ENCODE data around the gene SMIM10L1.
A peak's percentile ranks its signal among the peaks of the same experiment; 100 is the strongest.

The SMIM10L1 gene

GRCh38 chr12:11171145-11171968 lies at the start of gene SMIM10L1:
Gene SMIM10L1, plus strand, starts transcription at chr12:11171194. Its CDS starts 163 bp downstream, at chr12:11171357.
- Histone ChIP-seq H3K9me3 (ENCODE audit: low read length) (no peaks in the 10 kb centered on the region), H3K36me3 (ENCODE audit: insufficient read depth, low read length) (peaks cover 21% of the 10 kb centered on the region), H3K27me3 (ENCODE audit: insufficient read depth, low read length) (no peaks in the 10 kb centered on the region), H3K4me1 (ENCODE audit: insufficient read depth, low read length) (peaks cover 24% of the 10 kb centered on the region), H2AFZ (ENCODE audit: low read depth, low read length) (peak within 1 kb of the TSS; percentile 42), H3K4me3 (ENCODE audit: low read length) (peak within 1 kb of the TSS; percentile 59)

- no peak overlapping the region for H2AFZ ChIP-seq (ENCODE audit: low read depth, low read length)
- H3K36me3 ChIP-seq (ENCODE audit: insufficient read depth, low read length): no peaks in the 10 kb centered on the region
- no peak overlapping the region for H3K4me3 ChIP-seq (ENCODE audit: low read length)
- H3K9me3 ChIP-seq (ENCODE audit: low read length): no peaks in the 10 kb centered on the region
- H3K4me1 ChIP-seq (ENCODE audit: insufficient read depth, low read length): peaks cover 3% of the 10 kb centered on the region
- H3K27me3 ChIP-seq (ENCODE audit: insufficient read depth, low read length): no peaks in the 10 kb centered on the region
Measured at GRCh38 chr12:11130382-11130781, 40.6 kb upstream of the SMIM10L1 start.

GRCh38 chr12:11130999-11131398 lies 40.0 kb upstream of the SMIM10L1 start:
- H3K27me3 ChIP-seq (ENCODE audit: insufficient read depth, low read length): no peaks in the 10 kb centered on the region
- H2AFZ ChIP-seq (ENCODE audit: low read depth, low read length): no peak overlapping the region
- H3K36me3 ChIP-seq (ENCODE audit: insufficient read depth, low read length): no peaks in the 10 kb centered on the region
- H3K4me3 ChIP-seq (ENCODE audit: low read length): no peak overlapping the region
- H3K4me1 ChIP-seq (ENCODE audit: insufficient read depth, low read length): peaks cover 3% of the 10 kb centered on the region
- H3K9me3 ChIP-seq (ENCODE audit: low read length): no peaks in the 10 kb centered on the region

GRCh38 chr12:11133162-11133561 lies 37.8 kb upstream of the SMIM10L1 start:
- H3K9me3 ChIP-seq (ENCODE audit: low read length): no peaks in the 10 kb centered on the region
- peaks cover 3% of the 10 kb centered on the region for H3K4me1 ChIP-seq (ENCODE audit: insufficient read depth, low read length)
- H3K4me3 ChIP-seq (ENCODE audit: low read length): no peak overlapping the region
- H3K36me3 ChIP-seq (ENCODE audit: insufficient read depth, low read length): no peaks in the 10 kb centered on the region
- no peaks in the 10 kb centered on the region for H3K27me3 ChIP-seq (ENCODE audit: insufficient read depth, low read length)
- H2AFZ ChIP-seq (ENCODE audit: low read depth, low read length): no peak overlapping the region

- Histone ChIP-seq H3K36me3 (ENCODE audit: insufficient read depth, low read length) (no peaks in the 10 kb centered on the region), H3K4me3 (ENCODE audit: low read length) (no peak overlapping the region), H3K27me3 (ENCODE audit: insufficient read depth, low read length) (no peaks in the 10 kb centered on the region), H3K9me3 (ENCODE audit: low read length) (no peaks in the 10 kb centered on the region), H3K4me1 (ENCODE audit: insufficient read depth, low read length) (peaks cover 3% of the 10 kb centered on the region), H2AFZ (ENCODE audit: low read depth, low read length) (no peak overlapping the region)
Measured at GRCh38 chr12:11133816-11134215, 37.2 kb upstream of the SMIM10L1 start.

- no peaks in the 10 kb centered on the region for H3K9me3 ChIP-seq (ENCODE audit: low read length)
- H3K4me1 ChIP-seq (ENCODE audit: insufficient read depth, low read length): peaks cover 3% of the 10 kb centered on the region
- no peaks in the 10 kb centered on the region for H3K36me3 ChIP-seq (ENCODE audit: insufficient read depth, low read length)
- no peak within 1 kb of the TSS for H2AFZ ChIP-seq (ENCODE audit: low read depth, low read length)
- no peak within 1 kb of the TSS for H3K4me3 ChIP-seq (ENCODE audit: low read length)
- H3K27me3 ChIP-seq (ENCODE audit: insufficient read depth, low read length): no peaks in the 10 kb centered on the region
Measured at GRCh38 chr12:11134305-11134704, 36.7 kb upstream of the SMIM10L1 start, which contains the start of gene TAS2R30. Gene TAS2R30, minus strand, starts transcription at chr12:11134644. Its CDS starts 400 bp downstream, at chr12:11134244.

- Histone ChIP-seq H3K27me3 (ENCODE audit: insufficient read depth, low read length) (no peaks in the 10 kb centered on the region), H2AFZ (ENCODE audit: low read depth, low read length) (no peak overlapping the region), H3K9me3 (ENCODE audit: low read length) (no peaks in the 10 kb centered on the region), H3K4me3 (ENCODE audit: low read length) (no peak overlapping the region), H3K4me1 (ENCODE audit: insufficient read depth, low read length) (peaks cover 3% of the 10 kb centered on the region), H3K36me3 (ENCODE audit: insufficient read depth, low read length) (no peaks in the 10 kb centered on the region)
Measured at GRCh38 chr12:11136075-11136474, 34.9 kb upstream of the SMIM10L1 start.

GRCh38 chr12:11143352-11143751 lies 27.6 kb upstream of the SMIM10L1 start:
- peaks cover 2% of the 10 kb centered on the region for H3K36me3 ChIP-seq (ENCODE audit: insufficient read depth, low read length)
- H2AFZ ChIP-seq (ENCODE audit: low read depth, low read length): no peak overlapping the region
- no peak overlapping the region for H3K4me3 ChIP-seq (ENCODE audit: low read length)
- no peaks in the 10 kb centered on the region for H3K4me1 ChIP-seq (ENCODE audit: insufficient read depth, low read length)
- H3K9me3 ChIP-seq (ENCODE audit: low read length): peaks cover 10% of the 10 kb centered on the region
- no peaks in the 10 kb centered on the region for H3K27me3 ChIP-seq (ENCODE audit: insufficient read depth, low read length)

GRCh38 chr12:11144297-11144696 lies 26.7 kb upstream of the SMIM10L1 start:
- H3K36me3 ChIP-seq (ENCODE audit: insufficient read depth, low read length): peaks cover 2% of the 10 kb centered on the region
- no peak overlapping the region for H3K4me3 ChIP-seq (ENCODE audit: low read length)
- H3K4me1 ChIP-seq (ENCODE audit: insufficient read depth, low read length): no peaks in the 10 kb centered on the region
- no peaks in the 10 kb centered on the region for H3K27me3 ChIP-seq (ENCODE audit: insufficient read depth, low read length)
- peaks cover 10% of the 10 kb centered on the region for H3K9me3 ChIP-seq (ENCODE audit: low read length)
- H2AFZ ChIP-seq (ENCODE audit: low read depth, low read length): no peak overlapping the region

- no peak overlapping the region for H3K4me3 ChIP-seq (ENCODE audit: low read length)
- H3K27me3 ChIP-seq (ENCODE audit: insufficient read depth, low read length): no peaks in the 10 kb centered on the region
Measured at GRCh38 chr12:11147420-11147819, 23.6 kb upstream of the SMIM10L1 start.

GRCh38 chr12:11150832-11151231 lies 20.2 kb upstream of the SMIM10L1 start:
- peaks cover 6% of the 10 kb centered on the region for H3K36me3 ChIP-seq (ENCODE audit: insufficient read depth, low read length)
- no peaks in the 10 kb centered on the region for H3K27me3 ChIP-seq (ENCODE audit: insufficient read depth, low read length)
- H3K4me1 ChIP-seq (ENCODE audit: insufficient read depth, low read length): no peaks in the 10 kb centered on the region
- H3K4me3 ChIP-seq (ENCODE audit: low read length): no peak overlapping the region
- no peak overlapping the region for H2AFZ ChIP-seq (ENCODE audit: low read depth, low read length)
- H3K9me3 ChIP-seq (ENCODE audit: low read length): peaks cover 5% of the 10 kb centered on the region

More at GRCh38 chr12:11147420-11147819, 23.6 kb upstream of the SMIM10L1 start:
- Histone ChIP-seq H3K9me3 (ENCODE audit: low read length) (peaks cover 10% of the 10 kb centered on the region), H3K4me1 (ENCODE audit: insufficient read depth, low read length) (no peaks in the 10 kb centered on the region), H2AFZ (ENCODE audit: low read depth, low read length) (no peak overlapping the region), H3K36me3 (ENCODE audit: insufficient read depth, low read length) (peaks cover 4% of the 10 kb centered on the region)

GRCh38 chr12:11152725-11153124 lies 18.3 kb upstream of the SMIM10L1 start:
- Histone ChIP-seq H3K36me3 (ENCODE audit: insufficient read depth, low read length) (peaks cover 6% of the 10 kb centered on the region), H3K27me3 (ENCODE audit: insufficient read depth, low read length) (no peaks in the 10 kb centered on the region), H3K9me3 (ENCODE audit: low read length) (peaks cover 7% of the 10 kb centered on the region), H3K4me3 (ENCODE audit: low read length) (no peak overlapping the region), H3K4me1 (ENCODE audit: insufficient read depth, low read length) (no peaks in the 10 kb centered on the region), H2AFZ (ENCODE audit: low read depth, low read length) (no peak overlapping the region)

- H3K4me3 ChIP-seq (ENCODE audit: low read length): no peak overlapping the region
- peaks cover 6% of the 10 kb centered on the region for H3K36me3 ChIP-seq (ENCODE audit: insufficient read depth, low read length)
- H2AFZ ChIP-seq (ENCODE audit: low read depth, low read length): no peak overlapping the region
- no peaks in the 10 kb centered on the region for H3K27me3 ChIP-seq (ENCODE audit: insufficient read depth, low read length)
- H3K9me3 ChIP-seq (ENCODE audit: low read length): peaks cover 7% of the 10 kb centered on the region
- H3K4me1 ChIP-seq (ENCODE audit: insufficient read depth, low read length): peaks cover 10% of the 10 kb centered on the region
Measured at GRCh38 chr12:11154400-11154925, 16.5 kb upstream of the SMIM10L1 start.
